Spleen (tissue), 11 donors: ENCODE data around the gene HSD17B12. TPM values are rescaled to one million over a fixed set of nuclear protein-coding genes. Genes with fewer than 3 reads are reported as not detected.

ENCODE experiments used
- DNase-seq: peaks from one replicate; pipeline ENCODE4 v3.0.0-alpha.2; 2020
- H3K27ac ChIP-seq, 8 donors: fragments of 200-600 bp; sonication (generic) in 7 of 8; 1 replicate in 4 of 8; 2 replicates in 4 of 8; pipeline versions ENCODE4 v1.5.0 to v1.8.0; 2016 to 2021; ENCODE audit warnings: inconsistent platforms in 4 of 8, mild to moderate bottlenecking in 4 of 8, moderate library complexity in 1 of 8
- H3K27me3 ChIP-seq, 7 donors: fragments of 200-600 bp; sonication (generic) in 6 of 7; replicated peaks in 1 of 7; 1 replicate in 4 of 7; 2 replicates in 3 of 7; pipeline versions ENCODE4 v1.5.0 to v1.8.0; 2016 to 2021; ENCODE audit warnings: inconsistent platforms in 3 of 7, mild to moderate bottlenecking in 1 of 7
- H3K36me3 ChIP-seq, 6 donors: fragments of 200-600 bp; sonication (generic) in 5 of 6; 1 replicate in 4 of 6; 2 replicates in 2 of 6; pipeline versions ENCODE4 v1.5.0 to v1.8.0; 2016 to 2021; ENCODE audit warnings: inconsistent platforms in 2 of 6
- H3K4me1 ChIP-seq, 6 donors: fragments of 200-600 bp; sonication (generic) in 5 of 6; 1 replicate in 3 of 6; 2 replicates in 3 of 6; pipeline versions ENCODE4 v1.5.0 to v1.8.0; 2016 to 2021; ENCODE audit warnings: inconsistent platforms in 3 of 6
- H3K4me3 ChIP-seq, 8 donors: fragments of 200-600 bp; sonication (generic) in 7 of 8; 1 replicate in 4 of 8; 2 replicates in 4 of 8; pipeline versions ENCODE4 v1.5.0 to v1.8.0; 2016 to 2021; ENCODE audit warnings: inconsistent platforms in 4 of 8, mild to moderate bottlenecking in 4 of 8, moderate library complexity in 2 of 8
- H3K9me3 ChIP-seq, 8 donors: fragments of 200-600 bp; sonication (generic) in 7 of 8; 1 replicate in 4 of 8; 2 replicates in 4 of 8; pipeline versions ENCODE4 v1.5.0 to v1.8.0; 2016 to 2021; ENCODE audit warnings: inconsistent platforms in 4 of 8
- POLR2A ChIP-seq, 3 donors: fragments of 450-650 bp; IDR thresholded peaks; one replicate each; pipeline ENCODE4 v1.5.1; 2017; ENCODE audit warnings: antibody characterized with exemption in 3 of 3, mild to moderate bottlenecking in 1 of 3
- POLR2AphosphoS5 ChIP-seq, 3 donors: sonication (generic); formaldehyde crosslinking; IDR thresholded peaks; one replicate each; pipeline ENCODE4 v1.5.1; 2017; ENCODE audit warnings: antibody characterized with exemption in 3 of 3
- WGBS, 5 donors: extraction: QIAGEN DNeasy Blood & Tissue Kit in 3 of 5; methylation state at CpG; one replicate each; pipeline versions ENCODE4 v1.1.5 to v1.1.7; 2013 to 2018; 5-methylcytosine and 5-hydroxymethylcytosine counted together
- intact Hi-C: fragments of 100-400 bp; cut with DNase I; formaldehyde crosslinking; loops from one replicate; pipeline ENCODE4 v1.15.0; 2023; ENCODE audit warnings: low total_unique reads
- polyA plus RNA-seq, 3 donors: library from polyadenylated mRNA; stranded (reverse); fragments of 200-250 nt; gene quantifications; one replicate each; pipeline ENCODE4 v1.2.1, GENCODE V29; 2013
- total RNA-seq, 7 donors: library from RNA; depleted of rRNA in 3 of 7; stranded (reverse); fragments of >200 nt in 3 of 7; fragmentation: NEBNext Ultra II Directional in 4 of 7; extraction: Animal tissue kit (Norgen Biotek cat#: 25700) in 4 of 7; gene quantifications; one replicate each; pipeline versions ENCODE4 v1.1.0 to v1.2.1, GENCODE V29; 2016 to 2021
- TF ChIP-seq, protein P1 (sequence below), 11 experiments: fragments of 200-600 bp in 7 of 11; fragments of 450-650 bp in 4 of 11; sonication (generic) in 4 of 11; IDR thresholded peaks in 8 of 11; conservative IDR thresholded peaks in 3 of 11; 1 replicate in 7 of 11; 2 replicates in 4 of 11; pipeline versions ENCODE4 v1.4.0 to v1.8.0; 2016 to 2021; ENCODE audit warnings: antibody characterized with exemption in 11 of 11, inconsistent platforms in 4 of 11, mild to moderate bottlenecking in 1 of 11
- donor health status: healthy with polysubstance abuse.
- donor health status: DM: no; HTN: no; CAD: no; lungs with moderate emphysema.
- donor health status: DM: no; HTN: no; CAD: no.
- donor health status: Bipolar disorder and iron deficiency.
- donor health status: healthy.
- donor health status: DM: no; HTN: no; CAD: no.
- donor health status: DM: yes; HTN: yes; CAD: no.

HSD17B12 gene
- total and polyA plus RNA-seq, 10 donors = 17.5 to 80.0 (median 56.3) TPM

DNA sequence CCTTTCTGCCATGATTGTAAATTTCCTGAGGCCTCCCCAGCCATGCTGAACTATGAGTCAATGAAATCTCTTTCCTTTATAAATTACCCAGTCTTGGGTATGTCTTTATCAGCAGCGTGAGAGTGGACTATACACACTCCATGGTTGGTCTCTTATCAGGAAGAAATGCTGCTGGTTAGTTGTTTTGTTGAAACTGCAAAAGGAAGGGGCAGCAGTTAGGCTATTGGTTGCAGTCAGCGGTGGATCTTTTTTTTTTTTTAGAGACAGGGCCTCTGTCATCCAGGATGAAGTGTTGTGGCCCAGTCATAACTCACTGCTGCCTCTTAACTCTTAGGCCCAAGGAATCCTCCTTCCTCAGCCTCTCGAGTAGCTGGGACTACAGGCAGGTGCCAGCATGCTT is 51.7 kb downstream of the HSD17B12 start:
- DNase-seq = no peak
- 91 to 97% (median 94%) methylated on average over 3 of the region's 3 CpGs for WGBS, 5 donors
- H3K4me1 ChIP-seq = peaks cover 0 to 18% (median 14%) of the 10 kb centered on the region in 6 donors
- TF ChIP-seq POLR2A (IDR thresholded peaks at IDR 0.05) (no peak), POLR2AphosphoS5 (IDR thresholded peaks at IDR 0.05) (no peak)
- TF ChIP-seq, protein P1, sequence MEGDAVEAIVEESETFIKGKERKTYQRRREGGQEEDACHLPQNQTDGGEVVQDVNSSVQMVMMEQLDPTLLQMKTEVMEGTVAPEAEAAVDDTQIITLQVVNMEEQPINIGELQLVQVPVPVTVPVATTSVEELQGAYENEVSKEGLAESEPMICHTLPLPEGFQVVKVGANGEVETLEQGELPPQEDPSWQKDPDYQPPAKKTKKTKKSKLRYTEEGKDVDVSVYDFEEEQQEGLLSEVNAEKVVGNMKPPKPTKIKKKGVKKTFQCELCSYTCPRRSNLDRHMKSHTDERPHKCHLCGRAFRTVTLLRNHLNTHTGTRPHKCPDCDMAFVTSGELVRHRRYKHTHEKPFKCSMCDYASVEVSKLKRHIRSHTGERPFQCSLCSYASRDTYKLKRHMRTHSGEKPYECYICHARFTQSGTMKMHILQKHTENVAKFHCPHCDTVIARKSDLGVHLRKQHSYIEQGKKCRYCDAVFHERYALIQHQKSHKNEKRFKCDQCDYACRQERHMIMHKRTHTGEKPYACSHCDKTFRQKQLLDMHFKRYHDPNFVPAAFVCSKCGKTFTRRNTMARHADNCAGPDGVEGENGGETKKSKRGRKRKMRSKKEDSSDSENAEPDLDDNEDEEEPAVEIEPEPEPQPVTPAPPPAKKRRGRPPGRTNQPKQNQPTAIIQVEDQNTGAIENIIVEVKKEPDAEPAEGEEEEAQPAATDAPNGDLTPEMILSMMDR (IDR thresholded peaks at IDR 0.05 in 8 of 11, conservative IDR thresholded peaks at IDR 0.05 in 3 of 11) = no peak
- no peak overlapping the region for H3K27ac ChIP-seq
- peaks cover 0 to 25% (median 6%) of the 10 kb centered on the region in 6 donors for H3K36me3 ChIP-seq
- H3K27me3 ChIP-seq = no peaks in the 10 kb centered on the region
- peaks cover 0 to 3% (median 0%) of the 10 kb centered on the region in 8 donors for H3K9me3 ChIP-seq
- H3K4me3 ChIP-seq = no peak overlapping the region
- intact Hi-C loops = no loop called here

DNA sequence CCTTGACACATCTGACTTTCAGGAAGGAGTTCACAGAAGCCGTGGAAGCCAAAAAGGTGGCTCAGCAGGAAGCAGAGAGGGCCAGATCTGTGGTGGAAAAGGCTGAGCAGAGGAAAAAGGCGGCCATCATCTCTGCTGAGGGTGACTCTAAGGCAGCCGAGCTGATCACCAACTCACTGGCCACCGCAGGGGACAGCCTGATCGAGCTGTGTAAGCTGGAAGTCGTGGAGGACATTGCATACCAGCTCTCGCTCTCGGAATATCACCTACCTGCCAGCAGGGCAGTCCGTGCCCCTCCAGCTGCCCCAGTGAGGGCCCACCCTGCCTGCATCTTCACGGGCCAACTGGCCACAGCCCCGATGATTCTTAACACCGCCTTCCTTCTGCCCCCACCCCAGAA is 53.7 kb downstream of the HSD17B12 start:
- Histone ChIP-seq H3K36me3 (peaks cover 0 to 26% (median 6%) of the 10 kb centered on the region in 6 donors), H3K27ac (no peak overlapping the region), H3K4me1 (peaks cover 0 to 26% (median 15%) of the 10 kb centered on the region in 6 donors), H3K4me3 (no peak overlapping the region), H3K27me3 (no peaks in the 10 kb centered on the region), H3K9me3 (peaks cover 0 to 3% (median 0%) of the 10 kb centered on the region in 8 donors)
- no peak for DNase-seq
- intact Hi-C loops = no loop called here
- TF ChIP-seq POLR2A (IDR thresholded peaks at IDR 0.05) = no peak
- no peak for TF ChIP-seq POLR2AphosphoS5 (IDR thresholded peaks at IDR 0.05)
- 91 to 97% (median 96%) methylated on average over 12 of the region's 12 CpGs for WGBS, 5 donors

DNA sequence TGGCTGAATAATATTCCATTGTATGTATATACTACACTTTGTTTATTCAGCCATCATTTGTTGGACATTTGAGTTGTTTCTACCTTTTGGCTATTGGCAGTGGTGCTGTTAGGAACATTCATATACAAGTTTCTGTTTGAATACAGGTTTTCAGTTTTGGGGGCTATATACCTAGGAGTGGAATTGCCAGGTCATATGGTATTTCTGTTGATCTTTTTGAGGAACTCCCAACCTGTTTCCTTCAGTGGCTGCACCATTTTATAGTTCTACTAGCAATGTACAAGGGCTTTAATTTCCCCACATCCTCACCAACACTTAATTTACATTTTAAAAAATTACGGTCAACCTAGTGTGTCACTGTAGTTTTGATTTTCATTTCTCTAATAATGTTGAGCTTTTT is 54.6 kb downstream of the HSD17B12 start:
- no peak for DNase-seq
- H3K36me3 ChIP-seq = peaks cover 0 to 33% (median 6%) of the 10 kb centered on the region in 6 donors
- H3K27me3 ChIP-seq = no peaks in the 10 kb centered on the region
- intact Hi-C loops = no loop called here
- no peak overlapping the region for H3K4me3 ChIP-seq
- H3K27ac ChIP-seq = no peak overlapping the region
- TF ChIP-seq, protein P1 (IDR thresholded peaks at IDR 0.05 in 8 of 11, conservative IDR thresholded peaks at IDR 0.05 in 3 of 11) = no peak
- TF ChIP-seq POLR2AphosphoS5 (IDR thresholded peaks at IDR 0.05) = no peak
- no peak for TF ChIP-seq POLR2A (IDR thresholded peaks at IDR 0.05)
- WGBS, 5 donors = 77 to 82% (median 80%) methylated on average over 1 of the region's 1 CpG
- H3K9me3 ChIP-seq = peaks cover 0 to 3% (median 0%) of the 10 kb centered on the region in 8 donors
- peaks cover 0 to 27% (median 15%) of the 10 kb centered on the region in 6 donors for H3K4me1 ChIP-seq

DNA sequence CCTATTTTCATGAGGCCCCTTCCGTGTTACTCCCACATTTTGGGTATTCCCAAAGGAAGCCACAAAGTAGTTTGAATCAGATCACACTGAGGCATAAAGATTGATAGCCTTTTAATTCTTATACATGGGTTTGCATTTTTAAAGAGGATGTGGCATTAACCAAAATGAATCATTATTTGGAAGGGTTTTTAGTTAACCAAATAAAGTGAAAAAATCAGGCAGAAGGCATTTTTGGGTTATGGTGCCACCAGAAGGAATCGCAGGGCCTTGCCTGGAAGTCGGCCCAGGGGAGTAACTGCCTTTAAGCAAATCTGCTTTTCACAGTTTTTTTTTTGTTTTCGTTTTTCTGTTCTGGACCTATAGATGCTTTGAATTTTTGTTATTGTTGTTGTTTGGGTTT is 55.4 kb downstream of the HSD17B12 start:
- H3K9me3 ChIP-seq = peaks cover 0 to 3% (median 0%) of the 10 kb centered on the region in 8 donors
- 61 to 76% (median 74%) methylated on average over 4 of the region's 4 CpGs for WGBS, 5 donors
- H3K4me3 ChIP-seq = no peak overlapping the region
- H3K27me3 ChIP-seq = no peaks in the 10 kb centered on the region
- no peak overlapping the region for H3K27ac ChIP-seq
- peaks cover 0 to 33% (median 6%) of the 10 kb centered on the region in 6 donors for H3K36me3 ChIP-seq
- peaks cover 0 to 27% (median 15%) of the 10 kb centered on the region in 6 donors for H3K4me1 ChIP-seq
- intact Hi-C loops = no loop called here
- TF ChIP-seq, protein P1 (IDR thresholded peaks at IDR 0.05 in 8 of 11, conservative IDR thresholded peaks at IDR 0.05 in 3 of 11) = no peak
- no peak for TF ChIP-seq POLR2A (IDR thresholded peaks at IDR 0.05)
- DNase-seq = no peak
